ENCODE results near the gene NRSN1. TPM values are rescaled to one million over a fixed set of nuclear protein-coding genes. Genes with fewer than 3 reads are reported as not detected.
A peak's percentile ranks its signal among the peaks of the same experiment; 100 is the strongest.

Gene NRSN1
- total and polyA plus RNA-seq, 2 of the 13 experiments (the other 11 are each of a cell fraction or from before 2014, with no cell fraction given) = not detected

DNA sequence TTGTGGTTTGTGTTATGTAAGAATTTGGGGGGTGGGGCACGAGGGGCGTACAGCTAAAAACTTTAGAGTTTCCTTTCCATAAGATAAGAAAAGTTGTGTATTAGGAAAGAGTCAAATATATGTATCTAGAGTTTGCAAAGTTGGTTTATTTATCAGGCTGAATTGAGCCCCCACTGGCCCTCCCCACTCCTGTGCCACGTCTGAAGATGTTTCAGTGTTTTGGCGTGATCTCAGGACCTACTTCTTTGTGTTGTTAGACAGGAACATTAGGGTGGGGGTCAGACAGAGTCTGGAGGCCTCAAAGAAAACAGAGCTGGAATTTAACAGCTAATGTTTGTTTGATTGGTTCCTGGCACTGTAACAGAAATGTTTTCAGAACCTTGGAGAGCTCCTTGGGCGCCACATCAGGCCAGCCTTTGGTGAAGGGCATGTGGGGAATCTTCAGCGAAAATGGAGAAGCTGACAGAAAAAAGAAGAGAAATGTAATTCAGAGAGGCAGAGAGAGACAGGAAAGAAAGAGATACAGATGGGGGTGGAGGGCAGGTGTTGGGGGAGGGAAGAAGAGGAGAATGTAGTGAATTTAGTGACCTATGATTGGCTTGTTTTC lies 674 bp downstream of the NRSN1 start (continued):
- TF ChIP-seq, protein P1, sequence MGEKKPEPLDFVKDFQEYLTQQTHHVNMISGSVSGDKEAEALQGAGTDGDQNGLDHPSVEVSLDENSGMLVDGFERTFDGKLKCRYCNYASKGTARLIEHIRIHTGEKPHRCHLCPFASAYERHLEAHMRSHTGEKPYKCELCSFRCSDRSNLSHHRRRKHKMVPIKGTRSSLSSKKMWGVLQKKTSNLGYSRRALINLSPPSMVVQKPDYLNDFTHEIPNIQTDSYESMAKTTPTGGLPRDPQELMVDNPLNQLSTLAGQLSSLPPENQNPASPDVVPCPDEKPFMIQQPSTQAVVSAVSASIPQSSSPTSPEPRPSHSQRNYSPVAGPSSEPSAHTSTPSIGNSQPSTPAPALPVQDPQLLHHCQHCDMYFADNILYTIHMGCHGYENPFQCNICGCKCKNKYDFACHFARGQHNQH (CRISPR knock-in tag; IDR thresholded peaks at IDR 0.05) = peak; percentile 91
- TF ChIP-seq RFX3 (CRISPR knock-in tag; IDR thresholded peaks at IDR 0.05) (peak; percentile 31; the same call in 1 of the 2 replicates), SRSF4 (IDR thresholded peaks at IDR 0.05; ENCODE audit: low read depth, low read length, poor library complexity, severe bottlenecking) (no peak), PRPF4 (IDR thresholded peaks at IDR 0.05; ENCODE audit: low read depth, low read length, poor library complexity, severe bottlenecking) (no peak), CENPT (CRISPR knock-in tag; IDR thresholded peaks at IDR 0.05; ENCODE audit: low read depth) (no peak), MATR3 (CRISPR knock-in tag; IDR thresholded peaks at IDR 0.05) (no peak), ZFAT (CRISPR knock-in tag; conservative IDR thresholded peaks at IDR 0.05) (0 out of 2 replicates have a peak, but pooled peaks have one; percentile 49), ZNF552 (CRISPR knock-in tag; IDR thresholded peaks at IDR 0.05; ENCODE audit: borderline replicate concordance) (no peak), CBX5 (CRISPR knock-in tag; IDR thresholded peaks at IDR 0.05; ENCODE audit: borderline replicate concordance) (no peak), ETV5 (CRISPR knock-in tag; IDR thresholded peaks at IDR 0.05; ENCODE audit: borderline replicate concordance) (peak; percentile 45; the same call in 1 of the 2 replicates), NFKBIZ (CRISPR knock-in tag; IDR thresholded peaks at IDR 0.05) (peak; percentile 81; the same call in 1 of the 2 replicates), ZNF672 (CRISPR knock-in tag; IDR thresholded peaks at IDR 0.05) (no peak), ZBTB8A (CRISPR knock-in tag; IDR thresholded peaks at IDR 0.05; ENCODE audit: borderline replicate concordance, low read depth) (no peak), NFATC3 (CRISPR knock-in tag; IDR thresholded peaks at IDR 0.05) (no peak; the same call in 1 of the 2 replicates), ZNF350 (CRISPR knock-in tag; IDR thresholded peaks at IDR 0.05; ENCODE audit: borderline replicate concordance, low read depth) (peak; percentile 67), TCF7 (IDR thresholded peaks at IDR 0.05; ENCODE audit: low read depth) (no peak)
- TF ChIP-seq, protein P2, sequence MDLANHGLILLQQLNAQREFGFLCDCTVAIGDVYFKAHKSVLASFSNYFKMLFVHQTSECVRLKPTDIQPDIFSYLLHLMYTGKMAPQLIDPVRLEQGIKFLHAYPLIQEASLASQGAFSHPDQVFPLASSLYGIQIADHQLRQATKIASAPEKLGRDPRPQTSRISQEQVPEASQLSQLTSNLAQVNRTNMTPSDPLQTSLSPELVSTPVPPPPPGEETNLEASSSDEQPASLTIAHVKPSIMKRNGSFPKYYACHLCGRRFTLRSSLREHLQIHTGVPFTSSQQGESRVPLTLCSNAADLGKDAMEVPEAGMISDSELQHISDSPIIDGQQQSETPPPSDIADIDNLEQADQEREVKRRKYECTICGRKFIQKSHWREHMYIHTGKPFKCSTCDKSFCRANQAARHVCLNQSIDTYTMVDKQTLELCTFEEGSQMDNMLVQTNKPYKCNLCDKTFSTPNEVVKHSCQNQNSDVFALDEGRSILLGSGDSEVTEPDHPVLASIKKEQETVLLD (CRISPR knock-in tag; IDR thresholded peaks at IDR 0.05; ENCODE audit: low read depth) = no peak; the same call in 1 of the 2 replicates
- TF ChIP-seq, protein P3, sequence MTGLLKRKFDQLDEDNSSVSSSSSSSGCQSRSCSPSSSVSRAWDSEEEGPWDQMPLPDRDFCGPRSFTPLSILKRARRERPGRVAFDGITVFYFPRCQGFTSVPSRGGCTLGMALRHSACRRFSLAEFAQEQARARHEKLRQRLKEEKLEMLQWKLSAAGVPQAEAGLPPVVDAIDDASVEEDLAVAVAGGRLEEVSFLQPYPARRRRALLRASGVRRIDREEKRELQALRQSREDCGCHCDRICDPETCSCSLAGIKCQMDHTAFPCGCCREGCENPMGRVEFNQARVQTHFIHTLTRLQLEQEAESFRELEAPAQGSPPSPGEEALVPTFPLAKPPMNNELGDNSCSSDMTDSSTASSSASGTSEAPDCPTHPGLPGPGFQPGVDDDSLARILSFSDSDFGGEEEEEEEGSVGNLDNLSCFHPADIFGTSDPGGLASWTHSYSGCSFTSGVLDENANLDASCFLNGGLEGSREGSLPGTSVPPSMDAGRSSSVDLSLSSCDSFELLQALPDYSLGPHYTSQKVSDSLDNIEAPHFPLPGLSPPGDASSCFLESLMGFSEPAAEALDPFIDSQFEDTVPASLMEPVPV (CRISPR knock-in tag; IDR thresholded peaks at IDR 0.05) = no peak
- TF ChIP-seq, protein P4, sequence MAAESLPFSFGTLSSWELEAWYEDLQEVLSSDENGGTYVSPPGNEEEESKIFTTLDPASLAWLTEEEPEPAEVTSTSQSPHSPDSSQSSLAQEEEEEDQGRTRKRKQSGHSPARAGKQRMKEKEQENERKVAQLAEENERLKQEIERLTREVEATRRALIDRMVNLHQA (CRISPR knock-in tag; IDR thresholded peaks at IDR 0.05) = no peak
- TF ChIP-seq, protein P5, sequence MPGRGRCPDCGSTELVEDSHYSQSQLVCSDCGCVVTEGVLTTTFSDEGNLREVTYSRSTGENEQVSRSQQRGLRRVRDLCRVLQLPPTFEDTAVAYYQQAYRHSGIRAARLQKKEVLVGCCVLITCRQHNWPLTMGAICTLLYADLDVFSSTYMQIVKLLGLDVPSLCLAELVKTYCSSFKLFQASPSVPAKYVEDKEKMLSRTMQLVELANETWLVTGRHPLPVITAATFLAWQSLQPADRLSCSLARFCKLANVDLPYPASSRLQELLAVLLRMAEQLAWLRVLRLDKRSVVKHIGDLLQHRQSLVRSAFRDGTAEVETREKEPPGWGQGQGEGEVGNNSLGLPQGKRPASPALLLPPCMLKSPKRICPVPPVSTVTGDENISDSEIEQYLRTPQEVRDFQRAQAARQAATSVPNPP (CRISPR knock-in tag; IDR thresholded peaks at IDR 0.05) = no peak
- TF ChIP-seq, protein P6, sequence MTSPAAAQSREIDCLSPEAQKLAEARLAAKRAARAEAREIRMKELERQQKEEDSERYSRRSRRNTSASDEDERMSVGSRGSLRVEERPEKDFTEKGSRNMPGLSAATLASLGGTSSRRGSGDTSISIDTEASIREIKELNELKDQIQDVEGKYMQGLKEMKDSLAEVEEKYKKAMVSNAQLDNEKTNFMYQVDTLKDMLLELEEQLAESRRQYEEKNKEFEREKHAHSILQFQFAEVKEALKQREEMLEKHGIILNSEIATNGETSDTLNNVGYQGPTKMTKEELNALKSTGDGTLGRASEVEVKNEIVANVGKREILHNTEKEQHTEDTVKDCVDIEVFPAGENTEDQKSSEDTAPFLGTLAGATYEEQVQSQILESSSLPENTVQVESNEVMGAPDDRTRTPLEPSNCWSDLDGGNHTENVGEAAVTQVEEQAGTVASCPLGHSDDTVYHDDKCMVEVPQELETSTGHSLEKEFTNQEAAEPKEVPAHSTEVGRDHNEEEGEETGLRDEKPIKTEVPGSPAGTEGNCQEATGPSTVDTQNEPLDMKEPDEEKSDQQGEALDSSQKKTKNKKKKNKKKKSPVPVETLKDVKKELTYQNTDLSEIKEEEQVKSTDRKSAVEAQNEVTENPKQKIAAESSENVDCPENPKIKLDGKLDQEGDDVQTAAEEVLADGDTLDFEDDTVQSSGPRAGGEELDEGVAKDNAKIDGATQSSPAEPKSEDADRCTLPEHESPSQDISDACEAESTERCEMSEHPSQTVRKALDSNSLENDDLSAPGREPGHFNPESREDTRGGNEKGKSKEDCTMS (CRISPR knock-in tag; conservative IDR thresholded peaks at IDR 0.05) = peak; percentile 85; the same call in 1 of the 2 replicates
